H9 (cell line): ENCODE data around the gene TMEM273. TPM values are rescaled to one million over a fixed set of nuclear protein-coding genes. Genes with fewer than 3 reads are reported as not detected.

Source experiments
- DNase-seq: peaks from one replicate; pipeline ENCODE4 v3.0.0-alpha.2; 2017
- H2AFZ ChIP-seq: one replicate; pipeline ENCODE4 v1.6.1; 2013; ENCODE audit warnings: mild to moderate bottlenecking, low read length, control low read depth, moderate library complexity
- H2AK5ac ChIP-seq: 2 replicates; pipeline ENCODE4 v1.6.1; 2013; ENCODE audit warnings: low read length, control low read depth, mixed read lengths; ENCODE audit not compliant: insufficient read length
- H2BK120ac ChIP-seq: one replicate; pipeline ENCODE4 v1.6.1; 2013; ENCODE audit warnings: low read depth, mild to moderate bottlenecking, low read length, control low read depth, inconsistent platforms; ENCODE audit not compliant: poor library complexity, severe bottlenecking
- H2BK12ac ChIP-seq: 2 replicates; pipeline ENCODE4 v1.6.1; 2013; ENCODE audit warnings: low read length, control low read depth, mixed read lengths, low read depth; ENCODE audit not compliant: insufficient read length
- H2BK15ac ChIP-seq: 2 replicates; pipeline ENCODE4 v1.6.1; 2013; ENCODE audit warnings: low read depth, low read length, control low read depth
- H2BK20ac ChIP-seq: one replicate; pipeline ENCODE4 v1.6.1; 2013; ENCODE audit warnings: low read depth, mild to moderate bottlenecking, low read length, control low read depth, inconsistent platforms; ENCODE audit not compliant: poor library complexity, severe bottlenecking
- H2BK5ac ChIP-seq: 2 replicates; pipeline ENCODE4 v1.6.1; 2013; ENCODE audit warnings: low read length, control low read depth, mixed read lengths; ENCODE audit not compliant: insufficient read length
- H3K14ac ChIP-seq: 2 replicates; pipeline ENCODE4 v1.6.1; 2013; ENCODE audit warnings: low read length, control low read depth; ENCODE audit not compliant: insufficient read depth
- H3K18ac ChIP-seq: 2 replicates; pipeline ENCODE4 v1.6.1; 2013; ENCODE audit warnings: low read depth, mild to moderate bottlenecking, mixed read lengths, low read length, control low read depth; ENCODE audit not compliant: insufficient read length
- H3K23ac ChIP-seq: 2 replicates; pipeline ENCODE4 v1.6.1; 2013; ENCODE audit warnings: low read length, control low read depth, mixed read lengths, low read depth; ENCODE audit not compliant: insufficient read length
- H3K23me2 ChIP-seq: 2 replicates; pipeline ENCODE4 v1.6.1; 2013; ENCODE audit warnings: low read depth, mild to moderate bottlenecking, mixed read lengths, low read length, control low read depth; ENCODE audit not compliant: insufficient read length, poor library complexity, severe bottlenecking
- H3K27ac ChIP-seq: 2 replicates; pipeline ENCODE4 v1.5.1; 2013; ENCODE audit warnings: low read length, control low read depth, mixed read lengths, low read depth; ENCODE audit not compliant: insufficient read length
- H3K27me3 ChIP-seq: 2 replicates; pipeline ENCODE4 v1.6.1; 2013; ENCODE audit warnings: low read length, control low read depth, inconsistent platforms; ENCODE audit not compliant: insufficient read depth
- H3K4ac ChIP-seq: 2 replicates; pipeline ENCODE4 v1.6.1; 2013; ENCODE audit warnings: low read depth, mild to moderate bottlenecking, control low read depth, inconsistent platforms, low read length, moderate library complexity
- H3K4me1 ChIP-seq: 2 replicates; pipeline ENCODE4 v1.6.1; 2013; ENCODE audit warnings: low read length, control low read depth, inconsistent platforms; ENCODE audit not compliant: insufficient read depth
- H3K4me2 ChIP-seq: 2 replicates; pipeline ENCODE4 v1.6.1; 2013; ENCODE audit warnings: low read length, control low read depth, mixed read lengths; ENCODE audit not compliant: insufficient read length, insufficient read depth
- H3K56ac ChIP-seq: 2 replicates; pipeline ENCODE4 v1.6.1; 2013; ENCODE audit warnings: low read depth, mild to moderate bottlenecking, mixed read lengths, low read length, control low read depth; ENCODE audit not compliant: insufficient read length
- H3K79me1 ChIP-seq: 2 replicates; pipeline ENCODE4 v1.6.1; 2013; ENCODE audit warnings: low read depth, mild to moderate bottlenecking, moderate library complexity, low read length, control low read depth, inconsistent platforms; ENCODE audit not compliant: insufficient read depth, poor library complexity, severe bottlenecking
- H3K79me2 ChIP-seq: 2 replicates; pipeline ENCODE4 v1.6.1; 2013; ENCODE audit warnings: low read length, control low read depth, inconsistent platforms; ENCODE audit not compliant: insufficient read depth
- H3K9ac ChIP-seq: 2 replicates; pipeline ENCODE4 v1.6.1; 2013; ENCODE audit warnings: low read length, control low read depth, mixed read lengths; ENCODE audit not compliant: insufficient read length; ENCODE audit errors: extremely low read depth
- H3K9me3 ChIP-seq: one replicate; pipeline ENCODE4 v1.6.1; 2013; ENCODE audit warnings: low read depth, low read length, inconsistent platforms; ENCODE audit not compliant: control insufficient read depth
- H3T11ph ChIP-seq: one replicate; pipeline ENCODE4 v1.6.1; 2013; ENCODE audit warnings: mild to moderate bottlenecking, low read length, control low read depth, inconsistent platforms
- H4K20me1 ChIP-seq: one replicate; pipeline ENCODE4 v1.6.1; 2013; ENCODE audit not compliant: control insufficient read depth, insufficient read length, insufficient read depth
- H4K5ac ChIP-seq: 2 replicates; pipeline ENCODE4 v1.6.1; 2013; ENCODE audit warnings: low read depth, mild to moderate bottlenecking, mixed read lengths, low read length, control low read depth; ENCODE audit not compliant: insufficient read length
- H4K8ac ChIP-seq: replicated peaks from 2 replicates; pipeline ENCODE4 v1.6.1; 2013; ENCODE audit warnings: low read length, control low read depth, mixed read lengths, low read depth; ENCODE audit not compliant: insufficient read length
- H4K91ac ChIP-seq: 2 replicates; pipeline ENCODE4 v1.6.1; 2013; ENCODE audit warnings: low read depth, mild to moderate bottlenecking, moderate library complexity, mixed read lengths, low read length, control low read depth; ENCODE audit not compliant: insufficient read length
- H3K27ac Mint-ChIP-seq, 3 experiments: 2 replicates in 2 of 3; 3 replicates in 1 of 3; pipeline ENCODE4 v1.8.0; 2020 to 2021; ENCODE audit warnings: mixed read lengths in 3 of 3, mild to moderate bottlenecking in 1 of 3, moderate library complexity in 1 of 3
- H3K27me3 Mint-ChIP-seq: 2 replicates; pipeline ENCODE4 v1.8.0; 2021; ENCODE audit warnings: low read depth, mild to moderate bottlenecking, moderate library complexity, mixed read lengths
- H3K36me3 Mint-ChIP-seq, 3 experiments: 2 replicates in 2 of 3; 3 replicates in 1 of 3; pipeline ENCODE4 v1.8.0; 2020 to 2021; ENCODE audit warnings: low read depth in 3 of 3, mixed read lengths in 3 of 3; ENCODE audit not compliant: insufficient read depth in 1 of 3
- H3K4me1 Mint-ChIP-seq, 2 experiments: 2 replicates each; pipeline ENCODE4 v1.8.0; 2020; ENCODE audit warnings: mixed read lengths in 2 of 2
- H3K4me3 Mint-ChIP-seq, 2 experiments: 2 replicates in 1 of 2; 3 replicates in 1 of 2; pipeline ENCODE4 v1.8.0; 2020 to 2021; ENCODE audit warnings: mild to moderate bottlenecking in 2 of 2, mixed read lengths in 2 of 2, moderate library complexity in 1 of 2
- H3K9me3 Mint-ChIP-seq, 2 experiments: 2 replicates in 1 of 2; 3 replicates in 1 of 2; pipeline ENCODE4 v1.8.0; 2020; ENCODE audit warnings: mild to moderate bottlenecking in 2 of 2, mixed read lengths in 2 of 2, moderate library complexity in 1 of 2
- WGBS: extraction: QIAGEN DNeasy Blood & Tissue Kit; methylation state at CpG from one replicate; pipeline ENCODE4 v1.1.7; 2013; ENCODE audit warnings: missing lambda C conversion rate, low lambda C conversion rate, mixed read lengths; ENCODE audit not compliant: insufficient read length; ENCODE audit errors: extremely low coverage; 5-methylcytosine and 5-hydroxymethylcytosine counted together
- total RNA-seq: library from RNA; stranded (reverse); gene quantifications from 2 replicates; pipeline ENCODE4 v1.2.1, GENCODE V29; 2021
- TF ChIP-seq, protein P1 (sequence below): fragments of 200-600 bp; sonication (generic); conservative IDR thresholded peaks from 3 replicates; pipeline ENCODE4 v1.8.0; 2021; ENCODE audit warnings: antibody characterized with exemption, mild to moderate bottlenecking

The TMEM273 gene
- total RNA-seq, 1 experiment from 2014 or later, result not detected

DNA sequence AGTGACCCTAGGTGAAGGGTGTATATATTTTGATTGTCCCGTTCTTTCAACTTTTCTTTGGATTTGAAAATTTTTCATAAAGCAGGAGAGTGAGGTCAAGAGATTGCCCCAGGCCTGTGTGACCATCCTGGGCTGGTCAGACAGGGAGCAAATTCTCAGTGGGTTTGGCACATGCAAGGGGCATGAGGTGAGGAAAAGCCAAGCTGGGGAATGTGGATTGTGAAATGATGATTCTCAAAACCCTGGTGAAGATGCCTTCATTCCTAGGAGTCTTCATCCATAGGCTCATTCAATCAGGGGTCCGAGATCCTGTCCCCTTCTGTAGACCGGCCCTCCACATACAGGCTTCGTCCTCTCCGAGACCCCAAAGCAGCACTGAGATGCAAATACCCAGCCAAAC is 27.4 kb downstream of the TMEM273 start:
- Histone ChIP-seq H3K14ac (no peak overlapping the region), H3K27ac (no peak overlapping the region), H3K4me2 (no peak overlapping the region), H2AK5ac (no peak overlapping the region), H4K5ac (no peak overlapping the region), H3K23me2 (no peaks in the 10 kb centered on the region), H2BK20ac (no peak overlapping the region), H3K23ac (no peak overlapping the region), H3K27me3 (no peaks in the 10 kb centered on the region), H3K79me2 (no peaks in the 10 kb centered on the region), H3K4ac (no peak overlapping the region), H2AFZ (no peak overlapping the region), H3K79me1 (no peaks in the 10 kb centered on the region), H2BK15ac (no peak overlapping the region), H3K9ac (no peak overlapping the region), H3K56ac (no peak overlapping the region), H2BK5ac (no peak overlapping the region), H3T11ph (no peak overlapping the region), H3K4me1 (no peaks in the 10 kb centered on the region; the same call in 1 of the 2 replicates), H4K20me1 (no peaks in the 10 kb centered on the region), H2BK120ac (no peak overlapping the region), H3K18ac (no peak overlapping the region), H4K8ac (no peak overlapping the region), H4K91ac (no peak overlapping the region), H2BK12ac (no peak overlapping the region), H3K9me3 (no peaks in the 10 kb centered on the region)
- Mint-ChIP-seq H3K9me3 (peaks cover 0 to 6% of the 10 kb centered on the region in 2 experiments; a peak in 1 of 5 replicates), H3K4me3 (no peak overlapping the region), H3K36me3 (peaks cover 0 to 9% (median 1%) of the 10 kb centered on the region in 3 experiments; a peak in 3 of 7 replicates), H3K4me1 (peaks cover 29 to 36% of the 10 kb centered on the region in 2 experiments), H3K27ac (no peak overlapping the region), H3K27me3 (peaks cover 7% of the 10 kb centered on the region; the same call in 1 of the 2 replicates)
- WGBS, result no CpG with 5 or more reads among the region's 5 CpGs
- no peak for DNase-seq
- TF ChIP-seq, protein P1, sequence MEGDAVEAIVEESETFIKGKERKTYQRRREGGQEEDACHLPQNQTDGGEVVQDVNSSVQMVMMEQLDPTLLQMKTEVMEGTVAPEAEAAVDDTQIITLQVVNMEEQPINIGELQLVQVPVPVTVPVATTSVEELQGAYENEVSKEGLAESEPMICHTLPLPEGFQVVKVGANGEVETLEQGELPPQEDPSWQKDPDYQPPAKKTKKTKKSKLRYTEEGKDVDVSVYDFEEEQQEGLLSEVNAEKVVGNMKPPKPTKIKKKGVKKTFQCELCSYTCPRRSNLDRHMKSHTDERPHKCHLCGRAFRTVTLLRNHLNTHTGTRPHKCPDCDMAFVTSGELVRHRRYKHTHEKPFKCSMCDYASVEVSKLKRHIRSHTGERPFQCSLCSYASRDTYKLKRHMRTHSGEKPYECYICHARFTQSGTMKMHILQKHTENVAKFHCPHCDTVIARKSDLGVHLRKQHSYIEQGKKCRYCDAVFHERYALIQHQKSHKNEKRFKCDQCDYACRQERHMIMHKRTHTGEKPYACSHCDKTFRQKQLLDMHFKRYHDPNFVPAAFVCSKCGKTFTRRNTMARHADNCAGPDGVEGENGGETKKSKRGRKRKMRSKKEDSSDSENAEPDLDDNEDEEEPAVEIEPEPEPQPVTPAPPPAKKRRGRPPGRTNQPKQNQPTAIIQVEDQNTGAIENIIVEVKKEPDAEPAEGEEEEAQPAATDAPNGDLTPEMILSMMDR, result no peak
